ENCODE results near the gene RFNG. TPM values are rescaled to one million over a fixed set of nuclear protein-coding genes. Genes with fewer than 3 reads are reported as not detected.

Gene RFNG
- total and polyA plus RNA-seq, 10 of the 15 experiments (the other 5 are each of a cell fraction or from before 2014, with no cell fraction given) = 0.10 to 19.6 (median 6.2) TPM

DNA sequence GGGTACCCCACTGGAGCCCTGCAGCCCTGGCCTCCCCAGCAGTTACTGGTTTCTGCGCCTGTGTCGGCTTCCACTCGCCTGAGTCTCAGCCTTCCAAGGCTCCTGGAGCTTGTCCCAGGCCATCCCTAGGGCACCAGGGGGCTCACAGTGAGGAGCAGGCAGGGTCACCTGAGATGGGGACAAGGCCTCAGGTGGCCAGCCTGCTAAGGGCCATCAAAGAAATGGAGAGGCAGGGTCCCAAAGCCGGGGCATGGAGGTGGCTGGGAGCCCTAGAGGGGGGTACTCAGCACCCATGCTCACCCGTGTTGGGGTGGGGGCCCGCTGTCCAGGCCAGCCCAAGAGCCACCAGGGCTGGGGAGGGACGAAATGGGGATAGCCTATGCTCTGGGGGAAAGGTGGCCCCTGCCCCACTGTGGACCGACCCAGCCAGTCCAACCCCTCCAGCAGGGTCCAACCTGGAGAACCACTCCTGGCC is 45.1 kb upstream of the RFNG start:
- 26% methylated on average over 8 of the region's 8 CpGs for WGBS (ENCODE audit: insufficient coverage, insufficient replicate concordance, low lambda C conversion rate, missing lambda C conversion rate)
- in situ Hi-C loops (cut with MboI) (no loop called here), intact Hi-C loops (cut with micrococcal nuclease; ENCODE audit: unreplicated experiment) (loop anchor here (5.0 kb wide), 2 partner anchors 44 to 59 kb away; partner anchors contain the start of genes DCXR, GPS1 and RFNG)
- peak overlapping the region; percentile 87 for H3K4me2 ChIP-seq (ENCODE audit: control insufficient read depth, insufficient read depth)
- no peaks in the 10 kb centered on the region for H3K9me3 ChIP-seq (replicated peaks; ENCODE audit: control insufficient read depth, insufficient read depth, low read length)
- FAIRE-seq (no peak), DNase-seq (ENCODE audit: low read depth, low spot score) (no peak), ATAC-seq (no peak)
- CTCF ChIA-PET = interaction anchor here (1.3 kb wide), 1 partner anchor 30 kb away, joined by 3 read pairs; no protein-coding TSS in a partner anchor
- TF ChIP-seq, protein P1, sequence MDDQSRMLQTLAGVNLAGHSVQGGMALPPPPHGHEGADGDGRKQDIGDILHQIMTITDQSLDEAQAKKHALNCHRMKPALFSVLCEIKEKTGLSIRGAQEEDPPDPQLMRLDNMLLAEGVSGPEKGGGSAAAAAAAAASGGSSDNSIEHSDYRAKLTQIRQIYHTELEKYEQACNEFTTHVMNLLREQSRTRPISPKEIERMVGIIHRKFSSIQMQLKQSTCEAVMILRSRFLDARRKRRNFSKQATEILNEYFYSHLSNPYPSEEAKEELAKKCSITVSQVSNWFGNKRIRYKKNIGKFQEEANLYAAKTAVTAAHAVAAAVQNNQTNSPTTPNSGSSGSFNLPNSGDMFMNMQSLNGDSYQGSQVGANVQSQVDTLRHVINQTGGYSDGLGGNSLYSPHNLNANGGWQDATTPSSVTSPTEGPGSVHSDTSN (IDR thresholded peaks at IDR 0.05; ENCODE audit: insufficient replicate concordance, low read depth, low read length) = no peak
- TF ChIP-seq POLR2A (IDR thresholded peaks at IDR 0.05; ENCODE audit: low read depth, low read length) = peak; percentile 15
- peaks cover 47% of the 10 kb centered on the region for H3K79me2 ChIP-seq (ENCODE audit: control insufficient read depth, insufficient read depth, low read length)
- POLR2A ChIA-PET = interaction anchor here (0.9 kb wide), 1 partner anchor 10 kb away, joined by 3 read pairs; no protein-coding TSS in a partner anchor
- no peaks in the 10 kb centered on the region; the same call in 1 of the 2 replicates for H4K20me1 ChIP-seq (ENCODE audit: control insufficient read depth, insufficient read depth)
- H3K4me1 ChIP-seq (ENCODE audit: control insufficient read depth, insufficient read depth, low read length) = peaks cover 17% of the 10 kb centered on the region
- H3K9ac ChIP-seq (ENCODE audit: control insufficient read depth, insufficient read depth, low read length) = peak overlapping the region; percentile 93
- H3K27me3 ChIP-seq (replicated peaks in 1 of 2; ENCODE audit: control insufficient read depth in 2 of 2, insufficient read depth in 2 of 2, low read length in 1 of 2) = no peaks in the 10 kb centered on the region
- RAD21 ChIA-PET (ENCODE audit: unreplicated experiment) = no interaction called here
- peak overlapping the region; percentile 92 for H3K4me3 ChIP-seq
- no TSS peak for BruUV-seq (replicated peaks)
- no peak overlapping the region for H2AFZ ChIP-seq (ENCODE audit: control insufficient read depth, low read depth, low read length)
- SMC1A ChIA-PET (ENCODE audit: uncharacterized antibody, unreplicated experiment) = no interaction called here
- H3K27ac ChIP-seq (ENCODE audit: control insufficient read depth, insufficient read depth) = peak overlapping the region; percentile 84
- peaks cover 9 to 31% of the 10 kb centered on the region in 2 experiments for H3K36me3 ChIP-seq (ENCODE audit: control insufficient read depth in 2 of 2, insufficient read depth in 2 of 2, low read length in 1 of 2)

DNA sequence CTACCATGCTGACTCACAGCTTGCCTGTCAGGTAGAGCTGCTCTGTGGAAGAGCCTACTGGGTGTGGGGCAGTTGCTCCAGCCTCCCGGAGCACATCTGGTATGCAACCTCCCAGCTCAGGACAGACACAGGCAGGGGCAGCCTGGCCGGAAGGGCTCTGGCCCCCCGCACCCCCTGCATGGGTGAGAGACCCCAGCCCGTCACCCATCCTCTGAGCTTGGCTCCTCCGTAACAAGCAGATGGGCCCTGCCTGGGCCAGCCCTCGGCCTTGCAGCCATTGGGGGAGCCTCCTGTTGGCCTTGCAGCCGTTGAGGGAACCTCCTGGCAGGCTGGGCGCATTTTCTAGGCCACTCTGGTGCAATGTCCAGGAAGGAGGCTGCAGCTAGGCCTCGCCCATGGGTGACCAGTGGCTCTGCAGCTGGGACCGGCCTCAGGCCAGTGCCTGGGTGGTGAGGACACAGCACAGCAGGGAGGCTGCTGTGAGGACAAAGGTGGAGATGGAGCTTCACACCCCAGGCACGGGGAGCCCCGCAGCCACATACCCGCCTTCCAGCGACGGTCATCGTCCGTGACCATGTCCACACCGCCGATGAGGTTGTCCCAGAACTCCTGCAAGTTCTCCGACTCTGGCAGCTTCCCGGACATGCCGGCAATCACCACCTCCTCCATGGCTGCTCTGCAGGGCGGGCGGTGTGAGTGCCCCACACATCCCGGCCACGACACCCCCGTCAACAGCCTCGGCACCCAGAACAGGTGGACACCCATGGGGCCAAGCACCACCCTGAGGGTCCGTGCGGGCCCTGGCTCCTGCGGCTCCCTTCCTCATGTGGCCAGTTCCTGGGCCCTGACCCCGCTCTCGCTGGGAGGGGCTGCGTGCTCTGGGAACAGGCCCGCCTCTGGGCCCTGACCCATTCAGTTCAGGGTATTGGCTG is 44.4 kb upstream of the RFNG start:
- no peak for ATAC-seq
- peaks cover 17% of the 10 kb centered on the region for H3K4me1 ChIP-seq (ENCODE audit: control insufficient read depth, insufficient read depth, low read length)
- DNase-seq (ENCODE audit: low read depth, low spot score) = no peak
- FAIRE-seq = no peak
- ChIA-PET RAD21 (ENCODE audit: unreplicated experiment) (no interaction called here), POLR2A (interaction anchor here (0.5 to 1.1 kb wide), 4 partner anchors 10 to 238 kb away, joined by 3 to 7 read pairs (median 6); no protein-coding TSS in a partner anchor), CTCF (interaction anchor here (1.3 kb wide), 1 partner anchor 29 kb away, joined by 3 read pairs; no protein-coding TSS in a partner anchor), SMC1A (ENCODE audit: uncharacterized antibody, unreplicated experiment) (no interaction called here)
- H3K27me3 ChIP-seq (replicated peaks in 1 of 2; ENCODE audit: control insufficient read depth in 2 of 2, insufficient read depth in 2 of 2, low read length in 1 of 2) = no peaks in the 10 kb centered on the region
- in situ Hi-C loops (cut with MboI) = no loop called here
- intact Hi-C loops (cut with micrococcal nuclease; ENCODE audit: unreplicated experiment) = loop anchor here (5.0 kb wide), 2 partner anchors 44 to 59 kb away; partner anchors contain the start of genes DCXR, GPS1 and RFNG
- no TSS peak for BruUV-seq (replicated peaks)
- peak overlapping the region; percentile 93 for H3K9ac ChIP-seq (ENCODE audit: control insufficient read depth, insufficient read depth, low read length)
- H3K79me2 ChIP-seq (ENCODE audit: control insufficient read depth, insufficient read depth, low read length) = peaks cover 47% of the 10 kb centered on the region
- 94% methylated on average over 35 of the region's 35 CpGs for whole genome bisulfite sequencing (ENCODE audit: insufficient coverage, insufficient replicate concordance, low lambda C conversion rate, missing lambda C conversion rate)
- H3K36me3 ChIP-seq (ENCODE audit: control insufficient read depth in 2 of 2, insufficient read depth in 2 of 2, low read length in 1 of 2) = peaks cover 12 to 35% of the 10 kb centered on the region in 2 experiments
- H3K9me3 ChIP-seq (replicated peaks; ENCODE audit: control insufficient read depth, insufficient read depth, low read length) = no peaks in the 10 kb centered on the region
- peak overlapping the region; percentile 92 for H3K4me3 ChIP-seq
- H4K20me1 ChIP-seq (ENCODE audit: control insufficient read depth, insufficient read depth) = no peaks in the 10 kb centered on the region; the same call in 1 of the 2 replicates
- peak overlapping the region; percentile 18; the same call in 1 of the 2 replicates for H3K27ac ChIP-seq (ENCODE audit: control insufficient read depth, insufficient read depth)
- peak overlapping the region; percentile 87 for H3K4me2 ChIP-seq (ENCODE audit: control insufficient read depth, insufficient read depth)
- no peak overlapping the region for H2AFZ ChIP-seq (ENCODE audit: control insufficient read depth, low read depth, low read length)
- TF ChIP-seq MTA3 (IDR thresholded peaks at IDR 0.05; ENCODE audit: borderline replicate concordance, low read length) (no peak), POLR2A (IDR thresholded peaks at IDR 0.05; ENCODE audit: low read depth, low read length) (peak; percentile 33; the same call in 1 of the 2 replicates)
- TF ChIP-seq, protein P2, sequence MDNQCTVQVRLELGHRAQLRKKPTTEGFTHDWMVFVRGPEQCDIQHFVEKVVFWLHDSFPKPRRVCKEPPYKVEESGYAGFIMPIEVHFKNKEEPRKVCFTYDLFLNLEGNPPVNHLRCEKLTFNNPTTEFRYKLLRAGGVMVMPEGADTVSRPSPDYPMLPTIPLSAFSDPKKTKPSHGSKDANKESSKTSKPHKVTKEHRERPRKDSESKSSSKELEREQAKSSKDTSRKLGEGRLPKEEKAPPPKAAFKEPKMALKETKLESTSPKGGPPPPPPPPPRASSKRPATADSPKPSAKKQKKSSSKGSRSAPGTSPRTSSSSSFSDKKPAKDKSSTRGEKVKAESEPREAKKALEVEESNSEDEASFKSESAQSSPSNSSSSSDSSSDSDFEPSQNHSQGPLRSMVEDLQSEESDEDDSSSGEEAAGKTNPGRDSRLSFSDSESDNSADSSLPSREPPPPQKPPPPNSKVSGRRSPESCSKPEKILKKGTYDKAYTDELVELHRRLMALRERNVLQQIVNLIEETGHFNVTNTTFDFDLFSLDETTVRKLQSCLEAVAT (IDR thresholded peaks at IDR 0.05) = peak; percentile 59
